ENCODE results near the gene NELFA.

DNA sequence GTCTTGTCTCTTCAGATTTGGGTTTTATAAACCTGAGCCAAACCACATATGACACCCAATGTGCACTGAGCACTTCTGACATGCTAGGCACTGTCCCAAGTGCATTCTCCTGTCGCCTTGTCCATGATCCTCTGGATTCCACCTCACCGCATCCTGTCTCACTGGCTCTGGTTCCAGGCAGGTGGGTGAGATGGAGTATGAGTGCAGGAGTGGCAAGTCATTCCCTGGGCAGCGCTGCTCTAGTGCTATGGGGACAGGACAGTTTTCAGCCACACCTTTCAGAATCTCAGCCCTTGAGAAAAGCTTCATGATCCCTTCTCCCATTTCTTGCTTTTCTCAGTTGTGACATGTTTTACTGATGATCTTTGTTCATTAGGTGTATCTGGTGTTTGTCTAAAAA lies 71.2 kb downstream of the NELFA start:
- TF ChIP-seq, protein P1, sequence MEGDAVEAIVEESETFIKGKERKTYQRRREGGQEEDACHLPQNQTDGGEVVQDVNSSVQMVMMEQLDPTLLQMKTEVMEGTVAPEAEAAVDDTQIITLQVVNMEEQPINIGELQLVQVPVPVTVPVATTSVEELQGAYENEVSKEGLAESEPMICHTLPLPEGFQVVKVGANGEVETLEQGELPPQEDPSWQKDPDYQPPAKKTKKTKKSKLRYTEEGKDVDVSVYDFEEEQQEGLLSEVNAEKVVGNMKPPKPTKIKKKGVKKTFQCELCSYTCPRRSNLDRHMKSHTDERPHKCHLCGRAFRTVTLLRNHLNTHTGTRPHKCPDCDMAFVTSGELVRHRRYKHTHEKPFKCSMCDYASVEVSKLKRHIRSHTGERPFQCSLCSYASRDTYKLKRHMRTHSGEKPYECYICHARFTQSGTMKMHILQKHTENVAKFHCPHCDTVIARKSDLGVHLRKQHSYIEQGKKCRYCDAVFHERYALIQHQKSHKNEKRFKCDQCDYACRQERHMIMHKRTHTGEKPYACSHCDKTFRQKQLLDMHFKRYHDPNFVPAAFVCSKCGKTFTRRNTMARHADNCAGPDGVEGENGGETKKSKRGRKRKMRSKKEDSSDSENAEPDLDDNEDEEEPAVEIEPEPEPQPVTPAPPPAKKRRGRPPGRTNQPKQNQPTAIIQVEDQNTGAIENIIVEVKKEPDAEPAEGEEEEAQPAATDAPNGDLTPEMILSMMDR (conservative IDR thresholded peaks at IDR 0.05 in 1 of 2, IDR thresholded peaks at IDR 0.05 in 1 of 2; ENCODE audit: low read depth in 1 of 2, low read length in 2 of 2), result no peak
- no peak for TF ChIP-seq EZH2 (IDR thresholded peaks at IDR 0.05; ENCODE audit: low read length, missing control alignments)

All from fibroblast of lung (primary cell).